Nucleus accumbens (tissue), 56 donors: ENCODE results near the gene PLEKHN1.

ENCODE experiments used
- DNase-seq, 56 donors: peaks; one replicate each; lab custom pipeline; 2025; lab: John Stamatoyannopoulos, UW

PLEKHN1 gene

DNA sequence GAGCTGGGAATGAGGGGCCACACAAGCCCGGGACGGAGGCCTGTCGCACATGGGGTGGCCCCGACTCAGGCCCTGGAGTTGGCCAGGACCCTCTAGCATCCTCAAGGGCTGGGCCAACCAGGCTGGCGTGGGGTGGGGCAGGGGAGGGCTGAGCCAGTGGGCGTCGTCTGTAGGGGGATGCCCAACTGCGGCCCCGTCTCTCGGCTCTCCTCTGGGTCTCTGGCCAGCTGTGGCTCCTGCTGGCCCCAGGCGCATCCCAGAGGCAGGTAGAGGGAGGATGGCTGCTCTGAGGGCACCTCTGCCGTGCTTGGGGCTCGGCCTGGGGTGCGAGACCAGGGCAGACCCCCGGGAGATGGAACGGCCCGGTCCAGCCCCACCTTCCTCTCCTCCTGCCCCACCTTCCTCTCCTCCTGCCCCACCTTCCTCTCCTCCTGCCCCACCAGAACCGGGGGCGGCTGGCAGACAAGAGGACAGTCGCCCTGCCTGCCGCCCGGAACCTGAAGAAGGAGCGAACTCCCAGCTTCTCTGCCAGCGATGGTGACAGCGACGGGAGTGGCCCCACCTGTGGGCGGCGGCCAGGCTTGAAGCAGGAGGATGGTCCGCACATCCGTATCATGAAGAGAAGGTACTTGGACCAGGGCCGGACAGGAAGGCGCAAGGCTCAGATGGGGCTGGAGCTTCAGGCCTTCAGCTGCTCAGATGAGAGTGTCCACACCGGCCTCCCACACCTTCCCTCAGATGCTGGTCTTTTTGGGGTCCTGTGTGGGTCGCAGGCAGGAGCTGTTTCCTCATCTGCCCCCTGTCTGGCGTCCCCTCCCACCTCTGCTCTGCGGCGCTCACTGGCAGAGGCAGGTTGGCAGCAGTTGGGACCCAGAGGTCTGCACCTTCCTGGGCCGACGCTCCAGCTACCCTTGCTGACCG is 36.3 kb upstream of the PLEKHN1 start:
- no peak for DNase-seq

DNA sequence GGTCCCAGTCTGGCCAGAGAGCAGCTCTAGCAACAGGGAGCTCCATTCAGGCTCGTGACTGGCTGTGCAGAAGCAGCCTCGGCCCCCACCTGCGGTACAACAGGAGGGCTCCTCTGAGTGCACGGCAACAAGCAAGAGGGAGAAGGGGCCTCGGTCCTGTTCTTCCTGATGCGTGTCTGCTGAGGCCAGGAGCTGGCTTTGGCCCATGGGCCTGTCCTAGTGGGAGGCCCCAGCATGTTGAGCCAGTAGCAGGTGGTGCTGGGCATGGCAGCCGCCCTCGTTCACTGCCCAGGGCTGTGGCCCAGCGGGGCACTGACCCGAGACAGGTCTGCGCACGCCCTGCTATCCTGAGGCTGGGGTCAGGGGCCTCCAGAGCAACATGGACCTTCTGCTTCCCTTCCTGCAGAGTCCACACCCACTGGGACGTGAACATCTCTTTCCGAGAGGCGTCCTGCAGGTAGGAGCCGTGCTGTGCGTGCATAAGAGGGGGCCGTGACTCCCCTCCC is 35.6 kb upstream of the PLEKHN1 start:
- no peak for DNase-seq

GRCh38 chr1:931380-932172 is 34.7 kb upstream of the PLEKHN1 start:
- no peak for DNase-seq

- DNase-seq = no peak
These were observed 34.1 kb upstream of the PLEKHN1 start for GRCh38 chr1:932173-932510.

- DNase-seq = no peak
These were observed 33.3 kb upstream of the PLEKHN1 start for GRCh38 chr1:932776-933602.

GRCh38 chr1:933603-933940 is 32.7 kb upstream of the PLEKHN1 start:
- DNase-seq = no peak

DNA sequence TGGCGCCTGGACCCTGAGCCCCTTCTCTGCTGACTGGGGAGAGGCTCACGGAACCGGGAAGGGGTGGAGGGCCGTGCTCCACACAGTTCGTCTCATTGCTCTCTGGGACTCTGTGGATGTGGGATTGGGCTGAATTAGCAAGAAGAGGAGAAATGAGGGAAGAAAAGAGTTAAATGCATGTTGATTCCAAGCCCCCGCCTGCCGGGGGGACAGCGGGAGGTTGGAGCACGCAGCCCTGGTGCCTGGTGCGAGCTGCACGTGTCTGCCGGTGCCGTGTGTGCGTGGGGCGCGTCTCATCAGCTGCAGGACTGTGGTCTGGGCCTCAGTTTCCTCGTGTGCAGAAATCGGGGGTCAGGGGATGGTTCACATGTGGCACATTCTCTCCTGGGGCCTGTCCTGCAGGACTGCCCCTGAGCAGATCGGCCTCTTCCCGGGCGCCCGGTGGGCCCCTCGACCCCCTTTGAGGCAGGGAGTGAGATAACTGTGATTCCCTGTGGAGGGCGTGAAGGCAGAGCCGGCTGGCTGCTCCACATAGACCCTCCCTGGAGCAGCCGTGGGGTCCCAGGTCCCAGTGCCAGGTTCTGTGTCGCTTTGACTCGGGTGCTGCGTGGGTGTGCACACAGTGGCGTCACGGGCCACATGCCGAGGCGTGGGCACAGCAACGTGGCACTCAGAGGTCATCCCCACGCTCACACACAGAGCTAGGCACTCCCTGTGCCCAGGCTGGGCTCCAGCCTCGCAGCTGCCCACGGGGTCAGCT is 31.1 kb upstream of the PLEKHN1 start:
- peak in 1 of 56 donors; percentile 44 for DNase-seq

DNA sequence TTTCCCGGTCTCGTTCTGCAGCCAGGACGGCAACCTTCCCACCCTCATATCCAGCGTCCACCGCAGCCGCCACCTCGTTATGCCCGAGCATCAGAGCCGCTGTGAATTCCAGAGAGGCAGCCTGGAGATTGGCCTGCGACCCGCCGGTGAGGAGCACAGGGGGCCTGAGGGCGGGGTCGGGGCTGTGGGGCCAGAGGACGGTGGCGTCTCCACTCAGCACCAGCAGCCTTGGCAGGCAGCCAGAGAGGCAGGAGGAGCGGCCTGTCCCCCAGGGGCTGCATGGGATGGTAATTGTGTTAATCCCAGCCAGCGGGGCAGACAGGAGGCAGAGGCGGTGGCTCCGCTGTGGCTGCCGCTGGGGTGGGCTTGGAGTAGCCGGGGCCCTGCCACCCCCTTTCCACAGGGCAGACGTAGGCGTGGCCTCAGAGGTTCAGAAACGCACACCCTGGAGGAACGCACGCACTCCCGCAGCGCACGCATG is 30.5 kb upstream of the PLEKHN1 start:
- peak in 1 of 56 donors; percentile 44 for DNase-seq

- no peak for DNase-seq
These were observed 29.7 kb upstream of the PLEKHN1 start for GRCh38 chr1:936348-937264.

DNA sequence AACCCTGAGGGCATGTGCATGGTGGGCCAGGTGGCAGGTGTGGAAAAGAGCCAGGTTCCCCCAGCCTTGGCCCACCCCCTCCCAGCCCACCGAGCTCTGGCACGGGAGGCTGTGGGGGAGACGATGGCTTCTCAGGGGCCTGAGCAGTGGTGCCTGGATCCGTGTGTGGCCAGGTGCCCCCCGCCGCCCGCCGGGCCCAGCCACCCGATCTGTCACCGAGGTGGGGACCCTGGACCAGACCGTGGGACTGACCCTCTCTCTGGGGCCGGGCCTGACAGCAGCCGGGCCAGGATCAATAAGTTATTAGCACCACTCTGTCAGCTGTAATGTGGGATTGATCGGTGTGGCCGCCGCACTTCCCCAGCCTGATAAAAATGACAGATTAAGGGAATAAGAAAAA is 28.8 kb upstream of the PLEKHN1 start:
- DNase-seq = no peak

- DNase-seq = no peak
These were observed 28.1 kb upstream of the PLEKHN1 start for GRCh38 chr1:938088-938683.

GRCh38 chr1:938711-939489 is 27.4 kb upstream of the PLEKHN1 start:
- no peak for DNase-seq

DNA sequence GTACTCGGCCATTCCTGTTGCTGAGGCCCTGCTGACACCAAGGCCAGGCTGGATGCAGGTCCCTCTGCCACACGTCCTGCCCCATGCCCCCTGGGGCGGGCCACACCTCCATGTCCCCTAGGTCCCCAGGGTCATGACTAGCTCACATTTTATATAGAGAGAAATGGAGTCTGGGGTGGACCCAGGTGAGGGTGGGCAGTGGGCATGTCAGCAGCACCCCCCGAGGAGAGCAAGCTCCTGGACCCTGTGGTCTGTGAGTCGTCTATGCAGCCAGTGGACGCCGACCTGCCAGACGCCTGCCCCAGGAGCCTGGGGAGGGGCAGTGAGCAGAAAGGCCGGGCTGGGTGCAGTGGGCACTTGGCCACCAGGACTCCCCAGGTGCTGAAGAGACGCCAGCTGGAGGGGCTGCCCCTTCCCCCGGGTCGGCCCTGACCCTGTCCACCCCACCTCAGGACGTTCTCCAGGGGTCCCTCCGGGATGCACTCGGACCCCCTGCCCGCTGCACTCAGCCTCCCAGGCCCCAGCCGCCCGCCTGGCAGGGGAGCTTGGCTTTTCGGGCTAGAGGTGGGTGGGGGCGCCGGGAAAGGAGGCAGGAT is 26.7 kb upstream of the PLEKHN1 start:
- DNase-seq = no peak

- DNase-seq = peak in 32 of 56 donors; percentile 6 to 67 (median 20)
These were observed 25.9 kb upstream of the PLEKHN1 start for GRCh38 chr1:940107-941014.

DNA sequence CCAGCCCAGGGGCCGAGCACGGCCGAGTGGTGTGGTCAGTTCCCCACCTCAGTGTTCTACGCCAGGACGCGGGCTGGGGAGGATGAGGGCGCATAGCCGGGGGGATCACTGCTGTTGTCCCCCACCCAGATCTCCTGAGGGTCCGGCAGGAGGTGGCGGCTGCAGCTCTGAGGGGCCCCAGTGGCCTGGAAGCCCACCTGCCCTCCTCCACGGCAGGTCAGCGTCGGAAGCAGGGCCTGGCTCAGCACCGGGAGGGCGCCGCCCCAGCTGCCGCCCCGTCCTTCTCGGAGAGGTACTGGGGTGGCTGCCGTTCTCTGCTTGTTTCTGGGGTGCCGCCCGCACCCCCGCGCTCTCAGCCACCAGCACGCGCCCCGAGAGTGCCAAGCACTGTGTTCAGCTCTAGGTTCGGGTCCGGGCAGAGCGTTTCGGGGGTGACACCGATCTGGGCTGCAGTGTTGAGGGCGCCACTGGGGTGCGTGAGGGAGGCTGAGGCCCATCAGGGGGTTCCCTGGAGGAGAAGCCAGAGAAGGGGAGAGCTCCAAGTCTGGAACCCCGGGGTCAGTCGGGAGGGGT is 25.2 kb upstream of the PLEKHN1 start:
- DNase-seq = no peak
